GM21737 (cell line): ENCODE measurements around the gene ZNF600.
"Not testable (repeated sequence)": the region's sequence is repeated elsewhere in the genome, so short reads cannot be mapped to it uniquely, and the experiment has no call there.

Experiments
- ATAC-seq: cut with Tn5 transposase; IDR thresholded peaks from one replicate; pipeline ENCODE4 v1.9.1; 2021; ENCODE audit warnings: mild to moderate bottlenecking, moderate library complexity; ENCODE audit not compliant: unreplicated experiment

Gene ZNF600

GRCh38 chr19:52786464-52787354 lies at the start of gene ZNF600:
Gene ZNF600, minus strand, starts transcription at chr19:52786791. Its CDS starts 7,903 bp downstream, at chr19:52778888.
- peak; percentile 93 for ATAC-seq

DNA sequence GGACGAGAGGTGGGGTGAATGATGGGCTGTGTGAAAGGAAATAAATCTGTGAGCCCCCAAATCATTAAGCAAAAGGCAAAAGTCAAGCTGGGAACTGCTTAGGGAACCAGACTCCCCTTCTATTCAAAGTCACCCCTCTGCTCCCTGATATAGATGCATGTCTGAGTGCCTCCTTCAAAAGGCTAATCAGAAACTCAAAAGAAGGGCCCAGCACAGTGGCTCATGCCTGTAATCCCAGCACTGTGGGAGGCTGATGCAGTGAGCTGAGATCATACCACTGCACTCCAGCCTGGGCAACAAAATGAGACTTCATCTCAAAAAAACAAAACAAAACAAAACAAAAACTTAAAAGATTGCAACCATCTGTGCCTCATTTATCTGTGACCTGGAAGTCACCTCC lies 47.7 kb upstream of the ZNF600 start:
- not testable (repeated sequence) for ATAC-seq

- not testable (repeated sequence) for ATAC-seq
Observed at GRCh38 chr19:52833541-52833940, 47.0 kb upstream of the ZNF600 start.

- ATAC-seq = not testable (repeated sequence)
Observed at GRCh38 chr19:52829866-52830265, 43.3 kb upstream of the ZNF600 start.

GRCh38 chr19:52825765-52826164 lies 39.2 kb upstream of the ZNF600 start:
- ATAC-seq = no peak

GRCh38 chr19:52823676-52824075 lies 37.1 kb upstream of the ZNF600 start:
- ATAC-seq = no peak

DNA sequence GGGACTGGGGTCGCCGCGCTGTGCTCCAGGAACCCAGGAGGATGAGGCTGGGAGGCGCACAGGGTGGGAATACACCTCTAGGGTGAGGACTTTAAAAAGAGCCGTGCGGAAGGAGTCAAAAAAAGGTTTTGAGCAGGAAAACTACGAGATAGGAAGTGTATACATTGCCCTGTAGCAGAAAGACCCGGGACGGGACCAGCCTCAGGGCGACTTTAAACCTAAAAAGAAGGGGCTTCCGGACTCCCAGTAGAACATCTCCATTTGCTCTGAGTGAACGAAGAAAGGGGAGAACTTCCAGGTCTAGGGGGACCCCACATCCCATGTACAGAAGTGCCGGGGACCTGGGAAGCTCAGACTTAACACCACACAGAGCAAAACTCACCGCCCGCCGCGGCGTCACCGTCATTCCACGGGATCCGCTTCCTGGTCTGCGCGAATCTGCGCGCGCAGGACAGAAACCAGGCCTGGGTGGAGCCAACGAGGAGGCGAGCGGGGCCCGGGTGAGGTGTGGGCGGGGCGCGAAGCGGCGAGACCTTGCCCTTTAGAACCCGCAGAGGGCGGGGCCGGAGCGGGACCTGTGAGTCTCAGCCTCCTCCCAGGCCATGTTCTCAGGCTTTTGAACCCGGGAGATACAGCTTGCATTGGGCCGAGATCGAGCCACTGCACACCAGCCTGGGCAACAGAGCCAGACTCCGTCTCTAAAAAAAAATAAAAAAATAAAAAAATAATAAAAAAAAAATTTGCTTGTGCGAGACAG lies 34.8 kb upstream of the ZNF600 start, which contains the start of gene ZNF28:
TSS of gene ZNF28 (minus strand) at position 430 of the 757 bp plus-strand sequence. CDS start 3,675 bp downstream, outside the sequence.
- ATAC-seq = peak; percentile 96

- peak; percentile 43 for ATAC-seq
Observed at GRCh38 chr19:52820472-52821203, 34.0 kb upstream of the ZNF600 start.

DNA sequence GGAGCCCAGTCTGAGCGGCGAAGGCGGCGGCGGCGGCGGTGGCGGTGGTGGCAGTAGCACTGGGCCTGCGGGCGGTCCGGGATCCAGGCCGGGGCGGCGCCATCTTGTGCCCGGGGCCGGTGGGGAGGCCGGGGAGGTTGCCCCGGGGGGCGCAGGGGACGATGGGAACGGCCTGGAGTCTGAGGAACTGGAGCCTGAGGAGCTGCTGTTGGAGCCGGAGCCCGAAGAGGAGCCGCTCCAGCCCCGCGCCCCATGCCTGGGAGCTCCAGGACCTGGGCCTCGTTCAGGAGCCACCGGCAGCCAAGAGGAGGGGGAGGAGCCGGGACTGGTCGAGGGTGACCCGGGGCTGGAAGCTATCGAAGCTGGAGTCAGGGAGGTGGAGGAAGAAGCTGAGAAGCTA lies 23.2 kb upstream of the ZNF600 start:
- ATAC-seq = no peak

- ATAC-seq = not testable (repeated sequence)
Observed at GRCh38 chr19:52799950-52800640, 13.5 kb upstream of the ZNF600 start.

DNA sequence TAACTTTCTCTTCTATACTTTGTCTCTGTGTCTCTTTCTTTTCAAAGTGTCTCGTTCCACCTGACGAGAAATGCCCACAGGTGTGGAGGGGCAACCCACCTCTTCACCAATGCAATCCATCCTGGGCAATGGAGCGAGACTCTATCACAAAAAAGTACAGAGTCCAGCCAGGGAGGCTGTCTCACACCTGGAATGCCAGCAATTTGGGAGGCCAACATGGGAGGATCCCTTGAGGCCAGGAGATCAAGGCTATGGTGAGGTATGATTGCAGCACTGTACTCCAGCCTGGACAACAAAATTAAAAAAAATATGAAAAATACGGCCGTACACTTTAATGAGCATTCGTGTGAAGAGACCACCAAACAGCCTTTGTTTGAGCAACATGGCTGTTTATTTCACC lies 2.8 kb upstream of the ZNF600 start:
- no peak for ATAC-seq

DNA sequence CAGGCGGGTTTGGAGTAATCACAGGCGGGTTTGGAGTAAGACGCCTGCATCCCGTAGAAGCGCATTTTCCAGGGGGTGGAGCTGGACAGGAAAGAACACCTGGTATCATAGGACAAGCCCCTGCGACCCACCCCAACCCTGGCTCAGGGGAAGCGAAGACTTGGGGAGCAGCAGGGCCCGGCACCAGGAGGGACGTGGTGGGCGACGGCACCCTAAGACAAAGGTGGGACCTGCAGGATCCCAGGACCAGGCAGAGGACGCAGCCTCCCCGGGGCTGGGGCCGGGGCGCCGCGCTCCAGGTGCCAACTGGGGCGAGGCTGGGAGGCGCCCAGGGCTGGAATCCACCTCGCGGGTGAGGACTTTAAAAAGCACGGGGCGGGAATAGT lies 520 bp downstream of the ZNF600 start:
- no peak for ATAC-seq

- ATAC-seq = no peak
Observed at GRCh38 chr19:52785506-52785905, 1.1 kb downstream of the ZNF600 start.

DNA sequence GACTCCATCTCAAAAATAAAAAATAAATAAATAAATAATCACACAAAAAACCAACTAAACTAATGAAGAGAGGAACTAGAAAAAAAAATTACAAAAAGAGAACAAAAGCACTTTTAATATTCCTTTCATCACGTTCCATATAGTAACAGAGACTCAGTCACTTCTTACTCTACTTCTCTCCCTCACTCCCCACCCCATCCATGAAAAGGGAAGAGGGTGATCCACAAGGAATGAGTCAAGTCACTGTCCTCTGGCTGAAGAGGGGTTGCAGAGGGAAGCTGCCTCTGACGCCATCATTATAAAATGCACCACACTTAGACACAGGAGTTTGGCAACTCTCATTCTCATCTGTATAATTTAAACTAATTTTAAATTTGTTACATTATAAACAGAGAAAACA lies 3.7 kb downstream of the ZNF600 start:
- not testable (repeated sequence) for ATAC-seq

- ATAC-seq = no peak
Observed at GRCh38 chr19:52778811-52779210, 7.8 kb downstream of the ZNF600 start.

DNA sequence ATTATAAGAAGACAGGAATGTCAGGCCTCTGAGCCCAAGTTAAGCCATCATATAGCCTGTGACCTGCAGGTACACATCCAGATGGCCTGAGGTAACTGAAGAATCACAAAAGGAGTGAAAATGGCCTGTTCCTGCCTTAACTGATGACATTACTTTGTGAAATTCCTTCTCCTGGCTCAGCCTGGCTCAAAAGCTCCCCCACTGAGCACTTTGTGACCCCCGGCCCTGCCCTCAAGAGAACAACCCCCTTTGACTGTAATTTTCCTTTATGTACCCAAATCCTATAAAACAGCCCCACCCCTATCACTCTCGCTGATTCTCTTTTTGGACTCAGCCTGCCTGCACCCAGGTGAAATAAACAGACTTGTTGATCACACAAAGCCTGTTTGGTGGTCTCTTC lies 30.1 kb downstream of the ZNF600 start:
- ATAC-seq = not testable (repeated sequence)

- no peak for ATAC-seq
Observed at GRCh38 chr19:52749780-52750179, 36.8 kb downstream of the ZNF600 start.

DNA sequence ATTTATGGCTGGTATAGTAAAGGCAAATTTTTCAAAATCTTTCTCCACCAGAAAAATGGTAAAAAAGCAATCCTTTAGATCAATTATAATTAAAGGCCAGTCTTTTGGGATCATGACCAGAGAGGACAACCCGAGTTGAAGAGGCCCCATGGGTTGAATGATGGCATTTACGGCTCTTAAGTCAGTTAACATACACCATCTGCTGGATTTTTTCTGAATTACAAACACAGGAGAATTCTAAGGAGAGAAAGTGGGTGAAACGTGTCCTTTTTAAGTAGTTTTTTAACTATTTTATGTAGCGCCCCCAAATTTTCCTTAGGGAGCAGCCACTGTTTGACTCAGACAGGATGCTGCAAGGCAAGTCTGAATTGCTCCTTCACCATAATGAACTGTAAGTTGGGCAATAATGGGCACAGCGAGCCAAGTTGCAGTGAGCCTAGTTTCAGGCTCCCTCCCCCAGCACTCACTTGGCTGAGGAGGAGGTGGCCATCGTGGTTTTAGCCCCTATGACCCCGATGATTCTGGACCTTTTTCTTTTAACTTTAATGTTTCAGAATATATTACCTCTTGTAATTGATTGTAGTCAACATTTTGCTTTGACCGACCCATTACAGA lies 38.1 kb downstream of the ZNF600 start:
- ATAC-seq = no peak

DNA sequence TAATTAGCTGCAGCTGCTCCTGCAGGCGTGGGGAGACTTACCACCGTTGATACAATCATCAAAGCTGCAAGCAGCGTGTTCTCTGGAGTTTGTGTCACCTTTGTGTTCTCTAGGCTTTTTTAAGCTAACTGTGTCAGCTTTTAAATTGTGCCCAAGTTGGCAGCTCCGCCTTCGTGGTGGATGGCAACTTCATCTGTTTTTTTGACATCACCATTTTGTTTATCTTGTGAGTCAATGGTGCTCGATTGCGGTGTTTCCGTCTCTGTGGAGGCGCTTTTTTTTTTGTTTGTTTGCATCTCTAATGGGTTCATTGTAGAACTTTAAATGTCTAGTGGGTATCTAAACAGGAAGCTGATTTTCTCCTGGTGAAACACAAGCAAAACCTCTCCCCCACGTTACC lies 40.7 kb downstream of the ZNF600 start:
- not testable (repeated sequence) for ATAC-seq

- no peak for ATAC-seq
Observed at GRCh38 chr19:52743091-52743490, 43.5 kb downstream of the ZNF600 start.
